ENCODE measurements around the gene CTDSPL. TPM values are rescaled to one million over a fixed set of nuclear protein-coding genes. Genes with fewer than 3 reads are reported as not detected.
"Not testable (repeated sequence)": the region's sequence is repeated elsewhere in the genome, so short reads cannot be mapped to it uniquely, and the experiment has no call there.

The CTDSPL gene, protein sequence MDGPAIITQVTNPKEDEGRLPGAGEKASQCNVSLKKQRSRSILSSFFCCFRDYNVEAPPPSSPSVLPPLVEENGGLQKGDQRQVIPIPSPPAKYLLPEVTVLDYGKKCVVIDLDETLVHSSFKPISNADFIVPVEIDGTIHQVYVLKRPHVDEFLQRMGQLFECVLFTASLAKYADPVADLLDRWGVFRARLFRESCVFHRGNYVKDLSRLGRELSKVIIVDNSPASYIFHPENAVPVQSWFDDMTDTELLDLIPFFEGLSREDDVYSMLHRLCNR
- total RNA-seq = 13.1 TPM

GRCh38 chr3:37861620-37862041 lies at the start of gene CTDSPL:
Gene CTDSPL, plus strand, starts transcription at chr3:37861880. Its CDS starts 320 bp downstream, at chr3:37862200.
- DNase-seq = no peak

DNA sequence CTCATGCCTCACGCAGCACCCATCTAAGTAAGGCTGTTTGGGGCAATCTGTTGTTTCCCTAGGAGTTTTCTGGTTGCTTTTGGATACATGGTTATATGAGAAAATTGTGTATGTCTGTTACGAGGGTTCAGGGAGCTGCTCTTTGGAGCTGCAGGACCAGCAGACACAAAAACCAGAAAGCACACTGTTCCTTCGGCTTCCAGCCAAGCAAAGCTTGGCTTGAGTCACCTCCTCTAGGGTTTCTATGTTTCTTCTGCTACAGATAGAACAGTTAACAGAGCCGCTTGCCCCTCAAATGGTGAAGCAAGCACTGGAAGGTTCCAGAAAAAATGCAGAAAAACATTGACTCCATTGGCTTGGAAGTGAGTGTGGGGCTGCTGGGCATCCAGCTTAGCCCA lies 49.2 kb upstream of the CTDSPL start:
- DNase-seq = no peak

DNA sequence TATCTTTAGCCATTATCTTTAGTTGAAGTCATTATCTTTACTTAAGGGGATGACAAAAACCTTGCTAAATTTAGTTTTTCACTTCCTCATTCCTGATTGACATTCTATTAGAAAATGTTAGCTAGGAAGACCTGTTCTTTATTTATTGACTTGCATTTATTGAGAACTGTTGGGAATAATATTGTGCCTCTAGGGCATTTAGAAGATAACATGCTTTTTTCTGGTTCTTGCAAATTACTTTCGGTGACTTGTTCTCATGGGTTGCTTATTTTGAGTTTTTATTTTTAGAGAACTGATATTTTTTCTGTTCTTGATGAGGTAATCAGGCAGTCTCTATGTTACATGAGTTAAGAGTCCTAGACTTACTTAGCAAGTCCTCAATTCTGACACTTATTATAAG lies 48.3 kb upstream of the CTDSPL start:
- no peak for DNase-seq

DNA sequence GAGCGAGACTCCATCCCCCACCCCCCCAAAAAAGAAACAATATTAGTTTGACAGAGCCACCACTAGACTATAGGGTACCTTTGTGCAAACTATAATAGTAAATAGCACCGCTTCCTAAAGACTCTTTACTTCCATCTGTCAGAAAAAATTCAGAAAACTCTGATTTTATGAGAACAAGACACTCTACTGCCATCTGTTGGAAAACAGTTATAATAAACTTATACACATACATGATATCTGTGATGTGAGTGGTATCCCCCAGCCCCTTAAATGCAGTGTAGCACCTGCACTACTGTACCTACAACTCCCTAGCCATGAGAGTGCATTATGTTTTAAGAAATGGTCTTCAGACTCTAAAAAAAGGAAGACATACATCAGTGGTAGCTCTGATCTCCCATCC lies 47.1 kb upstream of the CTDSPL start:
- no peak for DNase-seq

- not testable (repeated sequence) for DNase-seq
Observed at GRCh38 chr3:37815156-37815555, 46.5 kb upstream of the CTDSPL start.

- no peak for DNase-seq
Observed at GRCh38 chr3:37816271-37816670, 45.4 kb upstream of the CTDSPL start.

DNA sequence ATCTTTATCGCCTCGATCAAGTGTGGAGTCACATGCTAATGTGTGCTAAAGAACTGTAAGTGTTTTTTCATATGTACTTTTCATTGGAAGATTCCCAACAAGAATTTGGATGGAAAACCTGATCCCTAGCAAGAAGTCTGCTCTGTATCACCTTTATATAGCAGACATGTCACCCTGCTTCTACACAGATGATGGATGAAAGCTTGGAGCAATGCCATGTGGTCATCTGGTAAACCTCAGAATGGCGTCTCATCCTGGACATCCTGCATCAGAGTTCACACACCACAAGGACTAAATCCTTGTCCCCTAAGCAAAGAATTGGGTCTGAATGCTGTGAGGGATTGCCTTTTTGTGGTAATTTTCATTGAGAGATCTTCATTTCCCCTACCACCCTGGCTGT lies 42.1 kb upstream of the CTDSPL start:
- DNase-seq = no peak

DNA sequence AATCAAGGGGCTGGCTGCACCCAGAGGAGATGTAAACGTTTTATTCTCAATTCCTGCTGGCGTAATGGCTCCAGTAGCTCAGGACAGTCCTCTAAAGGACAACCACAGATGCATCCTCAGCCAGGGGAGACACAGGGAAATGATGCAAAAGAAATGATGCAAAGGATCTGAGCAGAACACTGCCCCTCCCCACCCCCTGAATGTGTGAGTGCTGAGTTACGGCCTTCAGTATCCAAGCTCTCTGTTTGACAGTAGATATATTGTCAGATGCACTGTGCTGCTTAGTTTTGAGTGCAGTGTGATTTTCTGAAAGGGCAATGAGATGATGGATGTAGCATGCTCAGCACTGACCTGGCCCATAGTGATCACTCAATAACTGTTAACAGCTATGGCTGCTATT lies 41.4 kb upstream of the CTDSPL start:
- DNase-seq = no peak

GRCh38 chr3:37823189-37823588 lies 38.5 kb upstream of the CTDSPL start:
- no peak for DNase-seq

DNA sequence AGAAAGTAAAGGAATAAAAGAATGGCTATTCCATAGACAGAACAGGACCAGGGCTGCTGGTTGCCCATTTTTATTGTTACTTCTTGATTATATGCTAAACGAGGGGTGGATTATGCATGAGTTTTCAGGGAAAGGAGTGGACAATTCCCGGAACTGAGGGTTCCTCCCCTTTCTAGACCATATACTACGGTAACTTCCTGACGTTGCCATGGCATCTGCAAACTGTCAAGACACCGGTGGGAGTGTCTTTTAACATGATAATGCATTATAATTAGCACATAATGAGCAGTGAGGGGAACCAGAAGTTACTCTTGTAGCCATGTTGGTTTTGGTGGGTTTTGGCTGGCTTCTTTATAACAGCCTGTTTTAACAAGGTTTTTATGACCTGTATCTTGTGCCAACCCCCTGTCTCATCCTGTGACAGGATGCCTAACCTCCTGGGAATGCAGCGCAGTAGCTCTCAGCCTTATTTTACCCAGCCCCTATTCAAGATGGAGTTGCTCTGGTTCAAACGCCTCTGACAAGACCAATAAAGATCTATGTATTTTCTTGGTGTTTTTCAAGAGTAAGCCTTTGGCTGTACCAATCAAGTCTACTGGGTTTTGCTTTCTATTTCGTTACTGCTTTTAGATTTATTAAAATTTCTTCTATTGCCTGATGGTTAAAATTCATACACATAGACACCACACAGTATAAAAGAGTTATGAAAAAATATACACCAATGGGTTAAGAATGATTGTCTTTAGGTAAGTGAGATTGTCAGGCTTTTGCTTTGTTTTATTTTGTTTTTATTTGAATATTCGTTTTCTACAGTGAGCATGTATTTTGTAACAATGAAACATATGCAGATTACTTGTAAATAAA lies 37.4 kb upstream of the CTDSPL start:
- no peak for DNase-seq

DNA sequence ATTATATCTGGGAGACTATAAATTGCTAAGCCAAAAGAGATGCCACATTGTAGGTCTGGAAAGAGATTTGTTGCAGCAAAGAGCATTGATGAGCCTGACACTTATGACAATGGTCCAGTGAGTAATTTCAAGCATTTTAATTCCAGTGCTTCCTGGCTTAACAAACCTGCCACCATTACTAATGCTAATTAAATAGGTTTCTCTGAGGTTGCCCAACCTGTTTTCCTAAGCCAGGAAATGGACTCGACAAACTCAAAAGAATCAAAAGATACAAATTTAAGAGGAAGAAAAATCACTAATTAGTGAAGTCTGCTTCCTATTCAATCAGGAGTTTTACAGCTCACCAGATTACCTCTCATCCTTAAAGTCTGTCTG lies 36.7 kb upstream of the CTDSPL start:
- DNase-seq = no peak

- DNase-seq = no peak
Observed at GRCh38 chr3:37825744-37826400, 35.8 kb upstream of the CTDSPL start.

GRCh38 chr3:37826502-37826901 lies 35.2 kb upstream of the CTDSPL start:
- DNase-seq = no peak

DNA sequence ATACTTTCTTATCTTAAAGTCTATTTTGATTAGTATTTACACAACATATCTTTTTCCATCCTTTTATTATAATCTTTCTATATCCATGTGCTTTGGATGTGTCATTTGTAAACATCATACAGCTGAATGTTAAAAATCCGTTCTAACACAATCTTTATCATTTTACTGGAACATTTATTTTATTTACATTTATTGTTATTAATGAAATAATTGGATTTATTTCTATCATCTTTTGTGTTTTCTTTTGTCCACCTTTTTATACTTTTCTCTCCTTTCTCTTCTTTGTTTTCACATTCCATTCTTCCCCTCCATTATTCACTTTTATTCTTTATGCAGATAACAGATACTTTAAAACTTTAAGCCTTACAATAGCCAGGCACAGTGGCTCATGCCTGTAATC lies 34.7 kb upstream of the CTDSPL start:
- no peak for DNase-seq

DNA sequence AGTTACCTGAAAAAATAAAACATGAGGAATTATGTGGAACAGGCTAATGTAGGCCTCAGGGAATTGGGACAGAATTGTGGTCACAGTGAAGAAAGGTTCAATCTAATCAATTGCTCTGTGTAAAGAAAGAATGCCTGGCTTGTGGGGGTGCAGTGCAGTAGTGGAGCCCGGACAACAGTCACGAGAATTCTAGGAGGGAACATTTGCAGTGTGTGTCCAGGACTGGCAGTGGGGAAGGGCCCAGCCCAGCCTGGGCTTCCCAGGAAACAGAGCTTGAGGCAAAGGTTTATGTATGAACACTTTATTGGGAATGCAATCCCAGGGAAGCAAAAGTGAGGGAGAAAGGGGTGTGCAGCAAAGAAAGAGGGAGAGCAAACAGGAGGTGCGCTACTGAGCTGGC lies 29.2 kb upstream of the CTDSPL start:
- no peak for DNase-seq

DNA sequence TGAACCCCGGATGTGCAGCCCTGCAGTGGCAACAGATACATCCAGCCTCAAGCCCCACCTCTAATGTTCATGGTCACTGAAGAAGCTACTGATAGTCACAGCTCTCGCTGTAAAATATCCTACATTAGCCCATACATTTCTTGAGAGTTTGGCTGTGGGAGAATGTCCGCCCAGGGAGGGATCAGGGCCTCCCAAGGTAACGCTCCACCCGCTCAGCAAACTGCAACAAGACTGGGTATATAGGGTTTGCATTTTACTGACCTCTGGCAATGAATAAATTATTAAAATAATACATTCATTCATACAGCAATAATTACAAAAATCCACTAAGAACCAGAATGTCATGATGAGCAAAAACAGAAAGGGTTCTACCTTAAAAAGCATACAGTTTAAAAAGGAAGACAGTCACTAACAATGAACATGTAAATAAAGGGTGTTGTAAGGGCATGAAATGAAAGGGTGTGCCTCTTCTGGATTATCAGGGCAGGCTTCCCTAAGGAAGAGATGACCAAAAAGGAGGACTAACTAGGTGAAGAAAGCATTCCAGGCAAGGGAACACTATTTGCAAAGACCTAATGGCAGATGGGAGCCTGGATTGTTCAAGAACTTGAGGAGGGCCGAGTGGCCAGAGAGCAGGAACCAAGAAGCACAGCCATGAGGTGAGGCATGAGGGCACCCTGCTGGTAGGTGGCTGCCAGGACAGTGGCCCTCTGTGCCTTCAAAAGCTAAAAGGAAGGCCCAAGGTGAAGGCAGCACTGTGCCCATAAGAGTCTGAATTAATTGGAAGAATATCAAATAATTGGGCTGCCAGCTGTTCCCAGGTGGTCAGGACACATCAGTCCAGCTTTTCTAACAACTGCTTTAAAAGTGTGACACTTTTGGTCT lies 28.1 kb upstream of the CTDSPL start:
- DNase-seq = no peak

DNA sequence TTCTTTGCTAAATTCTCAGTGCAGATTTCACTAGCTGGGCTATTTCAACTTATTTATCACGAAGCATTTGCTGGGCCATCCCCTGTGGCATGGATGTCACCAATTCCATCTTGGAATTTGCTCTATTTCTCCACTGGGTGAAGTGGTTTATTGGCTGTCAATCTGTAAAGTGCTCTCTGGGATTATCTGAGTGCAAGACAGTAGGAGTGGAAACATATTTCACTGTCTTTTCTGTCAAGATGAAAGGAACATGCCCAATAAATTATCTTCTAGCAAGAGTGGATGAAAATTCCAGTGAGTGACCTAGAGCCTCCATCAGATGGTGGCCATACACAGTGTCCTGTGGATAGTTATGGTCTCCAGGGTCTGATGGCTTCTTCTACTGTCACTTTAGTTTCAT lies 25.1 kb upstream of the CTDSPL start:
- no peak for DNase-seq

GRCh38 chr3:37847689-37848088 lies 14.0 kb upstream of the CTDSPL start:
- DNase-seq = no peak

DNA sequence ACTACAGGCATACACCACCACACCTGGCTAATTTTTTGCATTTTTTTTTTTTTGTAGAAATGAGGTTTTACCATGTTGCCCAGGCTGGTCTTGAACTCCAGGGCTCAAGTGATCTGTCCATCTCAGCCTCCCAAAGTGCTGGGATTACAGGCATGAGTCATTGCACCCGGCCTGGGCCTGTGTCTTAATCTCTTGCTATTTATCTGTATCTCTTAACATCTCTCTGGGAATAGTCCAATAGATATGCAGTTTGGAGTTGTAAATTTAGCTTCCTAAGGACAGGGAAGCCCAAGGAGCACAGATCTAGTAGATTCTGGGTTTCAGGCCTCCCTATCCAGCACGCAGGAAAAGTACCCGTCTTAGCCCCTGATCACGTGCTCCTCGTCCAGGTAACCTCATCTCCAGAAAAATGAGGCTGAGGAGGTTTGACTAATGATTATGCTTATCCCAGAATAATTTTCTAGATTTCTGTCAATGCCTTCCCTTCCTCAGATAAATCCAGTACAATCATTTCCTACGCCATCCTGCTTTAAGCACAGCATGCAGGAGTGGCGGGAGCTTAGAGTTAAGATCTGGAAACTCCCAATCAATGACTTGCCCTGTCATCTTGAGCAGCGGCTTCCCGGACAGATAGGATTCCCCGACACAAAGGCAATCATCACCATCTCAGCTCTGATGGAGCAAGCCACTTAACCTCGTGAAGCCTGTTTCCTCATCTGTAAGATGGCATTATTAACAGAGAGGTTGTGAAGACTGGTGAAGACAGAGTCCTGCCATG lies 12.3 kb upstream of the CTDSPL start:
- DNase-seq = no peak

DNA sequence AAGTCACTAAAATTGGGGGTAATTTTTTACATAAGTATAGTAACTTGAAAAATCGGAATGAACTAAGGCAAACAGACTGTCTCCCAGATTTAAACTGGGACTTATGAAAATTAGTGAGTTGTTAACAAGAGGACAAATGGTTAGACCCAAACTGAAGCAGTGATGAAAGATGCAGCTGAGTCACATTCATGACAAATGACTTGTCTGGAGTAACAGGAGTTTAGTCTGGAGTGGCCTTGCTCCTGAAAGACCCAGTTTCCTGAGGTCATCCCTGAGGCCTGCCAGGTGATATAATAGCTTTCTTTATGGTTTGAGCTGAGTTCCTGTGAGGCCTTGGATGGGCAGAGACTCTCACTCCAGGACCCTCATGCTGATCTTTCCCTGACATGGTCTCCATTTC lies 9.6 kb upstream of the CTDSPL start:
- no peak for DNase-seq

GRCh38 chr3:37852771-37853170 lies 8.9 kb upstream of the CTDSPL start:
- DNase-seq = no peak
